PC-3 (cell line): ENCODE results near the gene VPS35. TPM values are rescaled to one million over a fixed set of nuclear protein-coding genes. Genes with fewer than 3 reads are reported as not detected.
A peak's percentile ranks its signal among the peaks of the same experiment; 100 is the strongest.

ENCODE experiments used
- ATAC-seq: fragments of 200-7000 bp; cut with Tn5 transposase; 2 replicates; pipeline ENCODE4 v1.9.1; 2020; ENCODE audit warnings: mild to moderate bottlenecking, moderate library complexity
- BruUV-seq: library from RNA; stranded (reverse); fragments of 400-500 nt; replicated peaks from 2 replicates; lab custom pipeline; 2021; lab: Mats Ljungman, UMichigan
- CTCF ChIA-PET: fragments of 300-600 bp; sonication (Branson Sonifier 250); formaldehyde crosslinking; loops from one replicate; lab custom pipeline; 2022; ENCODE audit warnings: antibody characterized with exemption; lab: Charles Lee
- POLR2A ChIA-PET: fragments of 300-600 bp; sonication (Branson Sonifier 250); formaldehyde crosslinking; loops from one replicate; lab custom pipeline; 2022; ENCODE audit warnings: antibody characterized with exemption; ENCODE audit not compliant: unreplicated experiment; lab: Charles Lee
- DNase-seq: peaks from one replicate; pipeline ENCODE4 v3.0.0-alpha.2; 2015
- H2AFZ ChIP-seq: fragments of 300-600 bp; sonication (generic); 2 replicates; pipeline ENCODE4 v1.6.0; 2016; ENCODE audit warnings: antibody characterized with exemption, low read length
- H3F3A ChIP-seq: fragments of 300-600 bp; sonication (generic); one replicate; pipeline ENCODE4 v1.6.0; 2017; ENCODE audit warnings: antibody characterized with exemption, low read length, control low read depth, mild to moderate bottlenecking; ENCODE audit not compliant: unreplicated experiment
- H3K27ac ChIP-seq: fragments of 300-600 bp; sonication (generic); 2 replicates; pipeline ENCODE4 v1.5.1; 2016; ENCODE audit warnings: mild to moderate bottlenecking, low read length
- H3K27me3 ChIP-seq: fragments of 300-600 bp; sonication (generic); 2 replicates; pipeline ENCODE4 v1.6.1; 2016; ENCODE audit warnings: low read length, mixed read lengths
- H3K36me3 ChIP-seq: fragments of 300-600 bp; sonication (generic); 2 replicates; pipeline ENCODE4 v1.6.1; 2016; ENCODE audit warnings: low read depth, mixed run types, low read length, mixed read lengths
- H3K4me1 ChIP-seq: fragments of 300-600 bp; sonication (generic); 2 replicates; pipeline ENCODE4 v1.5.1; 2016; ENCODE audit warnings: low read length; ENCODE audit not compliant: insufficient read depth
- H3K4me2 ChIP-seq: fragments of 300-600 bp; sonication (generic); 2 replicates; pipeline ENCODE4 v1.6.0; 2016; ENCODE audit warnings: low read length
- H3K4me3 ChIP-seq: fragments of 300-600 bp; sonication (generic); 2 replicates; pipeline ENCODE4 v1.5.1; 2016; ENCODE audit warnings: mild to moderate bottlenecking, low read length, mixed read lengths
- H3K79me2 ChIP-seq: fragments of 300-600 bp; sonication (generic); 2 replicates; pipeline ENCODE4 v1.6.1; 2017; ENCODE audit warnings: low read length, mixed read lengths
- H3K9ac ChIP-seq: fragments of 300-600 bp; sonication (generic); 2 replicates; pipeline ENCODE4 v1.6.0; 2016; ENCODE audit warnings: mild to moderate bottlenecking, low read length
- H3K9me2 ChIP-seq: fragments of 300-600 bp; sonication (generic); replicated peaks from 2 replicates; pipeline ENCODE4 v1.6.1; 2016; ENCODE audit warnings: mixed run types, low read length, mixed read lengths
- H3K9me3 ChIP-seq: fragments of 300-600 bp; sonication (generic); 2 replicates; pipeline ENCODE4 v1.6.1; 2016; ENCODE audit warnings: low read length, mixed read lengths
- H4K20me1 ChIP-seq: fragments of 300-600 bp; sonication (generic); 2 replicates; pipeline ENCODE4 v1.6.1; 2016; ENCODE audit warnings: low read length, mixed read lengths
- CTCF ChIP-seq: fragments of 300-600 bp; sonication (generic); conservative IDR thresholded peaks from 2 replicates; pipeline ENCODE4 v1.5.1; 2017; ENCODE audit warnings: antibody characterized with exemption, low read depth, mild to moderate bottlenecking, low read length
- EZH2 ChIP-seq: fragments of 300-600 bp; sonication (generic); IDR thresholded peaks from one replicate; pipeline ENCODE4 v1.6.1; 2017; ENCODE audit warnings: antibody characterized with exemption, mild to moderate bottlenecking, low read length; ENCODE audit not compliant: unreplicated experiment
- EZH2phosphoT487 ChIP-seq: fragments of 300-600 bp; sonication (generic); IDR thresholded peaks from 2 replicates; pipeline ENCODE4 v1.6.1; 2018; ENCODE audit warnings: mild to moderate bottlenecking, antibody characterized with exemption, low read length, borderline replicate concordance
- intact Hi-C: fragments of 100-400 bp; cut with micrococcal nuclease; formaldehyde crosslinking; loops from 2 replicates; pipeline ENCODE4 v1.9.0; 2023
- total RNA-seq: library from RNA; depleted of rRNA; stranded (reverse); fragments of >200 nt; gene quantifications from 2 replicates; pipeline ENCODE4 v1.2.3, GENCODE V29; 2014

The VPS35 gene
- total RNA-seq, 1 experiment from 2014 or later = 39.3 TPM

- Histone ChIP-seq H3K4me3 (peak overlapping the region; percentile 95), H3K9me2 (no peaks in the 10 kb centered on the region), H2AFZ (no peak overlapping the region), H3F3A (no peaks in the 10 kb centered on the region), H3K27me3 (no peaks in the 10 kb centered on the region), H3K36me3 (peaks cover 37% of the 10 kb centered on the region), H3K27ac (no peak overlapping the region), H3K9me3 (no peaks in the 10 kb centered on the region), H3K4me1 (peaks cover 16% of the 10 kb centered on the region), H3K4me2 (peak overlapping the region; percentile 94), H4K20me1 (peaks cover 37% of the 10 kb centered on the region), H3K79me2 (peaks cover 50% of the 10 kb centered on the region), H3K9ac (no peak overlapping the region)
- no peak for ATAC-seq
- ChIA-PET POLR2A (interaction anchor here (0.6 kb wide), 1 partner anchor 757 kb away, joined by 4 read pairs; no protein-coding TSS in a partner anchor), CTCF (no interaction called here)
- TF ChIP-seq EZH2 (no peak), CTCF (no peak), EZH2phosphoT487 (no peak)
- DNase-seq = no peak
- intact Hi-C loops = no loop called here
- BruUV-seq = no TSS peak
These were observed 2.7 kb upstream of the VPS35 start for GRCh38 chr16:46691726-46692125.

GRCh38 chr16:46690281-46691178 is 1.6 kb upstream of the VPS35 start:
- Histone ChIP-seq H3K27me3 (no peaks in the 10 kb centered on the region), H3K9me3 (no peaks in the 10 kb centered on the region), H3K36me3 (peaks cover 30% of the 10 kb centered on the region), H3K4me2 (peak overlapping the region; percentile 94), H3F3A (no peaks in the 10 kb centered on the region), H3K27ac (no peak overlapping the region), H4K20me1 (peaks cover 49% of the 10 kb centered on the region), H3K9me2 (no peaks in the 10 kb centered on the region), H2AFZ (no peak overlapping the region), H3K4me1 (peaks cover 23% of the 10 kb centered on the region), H3K4me3 (peak overlapping the region; percentile 95), H3K9ac (peak overlapping the region; percentile 89), H3K79me2 (peaks cover 62% of the 10 kb centered on the region)
- DNase-seq (peak; percentile 4), ATAC-seq (no peak)
- no TSS peak for BruUV-seq
- CTCF ChIA-PET = interaction anchor here (0.6 kb wide), 1 partner anchor 27 kb away, joined by 4 read pairs; no protein-coding TSS in a partner anchor
- POLR2A ChIA-PET = interaction anchor here (0.6 kb wide), 1 partner anchor 139 kb away, joined by 4 read pairs; no protein-coding TSS in a partner anchor
- no peak for TF ChIP-seq EZH2
- intact Hi-C loops = no loop called here

GRCh38 chr16:46689365-46690280 is 645 bp upstream of the VPS35 start, which contains the start of gene ORC6:
Gene ORC6 (plus strand): TSS chr16:46689659. CDS start chr16:46689706, 47 bp downstream.
- Histone ChIP-seq H4K20me1 (peaks cover 56% of the 10 kb centered on the region), H3K36me3 (peaks cover 22% of the 10 kb centered on the region), H3K79me2 (peaks cover 71% of the 10 kb centered on the region), H3K9me2 (no peaks in the 10 kb centered on the region), H3K27me3 (no peaks in the 10 kb centered on the region), H3K4me1 (peaks cover 23% of the 10 kb centered on the region), H3K27ac (peak within 1 kb of the TSS; percentile 71), H3F3A (no peaks in the 10 kb centered on the region), H3K9me3 (no peaks in the 10 kb centered on the region), H3K4me3 (peak within 1 kb of the TSS; percentile 95), H3K9ac (peak within 1 kb of the TSS; percentile 89), H3K4me2 (peak within 1 kb of the TSS; percentile 94), H2AFZ (peak within 1 kb of the TSS; percentile 96)
- peak; percentile 50 for TF ChIP-seq CTCF
- TF ChIP-seq EZH2 = no peak
- no peak for TF ChIP-seq EZH2phosphoT487
- intact Hi-C loops = loop anchor here (5.0 kb wide), 1 partner anchor 113 kb away; no protein-coding TSS in a partner anchor
- CTCF ChIA-PET = no interaction called here
- ATAC-seq = peak; percentile 80
- BruUV-seq = TSS peak; percentile 44
- peak; percentile 87 for DNase-seq
- POLR2A ChIA-PET = interaction anchor here (0.8 kb wide), 1 partner anchor 100 kb away, joined by 3 read pairs; no protein-coding TSS in a partner anchor
